IgD-negative memory B cell (primary cell): ENCODE data around the gene CSF1. TPM values are rescaled to one million over a fixed set of nuclear protein-coding genes. Genes with fewer than 3 reads are reported as not detected.
A peak's percentile ranks its signal among the peaks of the same experiment; 100 is the strongest.
"Not testable (repeated sequence)": the region's sequence is repeated elsewhere in the genome, so short reads cannot be mapped to it uniquely, and the experiment has no call there.

ENCODE experiments used
- H3K27ac Mint-ChIP-seq, 3 donors: one replicate each; pipeline ENCODE4 v1.8.0; 2020 to 2022; ENCODE audit warnings: mild to moderate bottlenecking in 3 of 3, mixed read lengths in 3 of 3, moderate library complexity in 1 of 3
- H3K27me3 Mint-ChIP-seq: one replicate; pipeline ENCODE4 v1.8.0; 2021; ENCODE audit warnings: mixed read lengths
- H3K36me3 Mint-ChIP-seq: one replicate; pipeline ENCODE4 v1.8.0; 2020; ENCODE audit warnings: mild to moderate bottlenecking, mixed read lengths
- H3K4me1 Mint-ChIP-seq, 3 donors: one replicate each; pipeline ENCODE4 v1.8.0; 2020 to 2022; ENCODE audit warnings: mixed read lengths in 3 of 3, mild to moderate bottlenecking in 1 of 3
- H3K4me3 Mint-ChIP-seq, 4 donors: one replicate each; pipeline ENCODE4 v1.8.0; 2020 to 2022; ENCODE audit warnings: mild to moderate bottlenecking in 4 of 4, mixed read lengths in 4 of 4, moderate library complexity in 3 of 4
- H3K9me3 Mint-ChIP-seq, 3 donors: one replicate each; pipeline ENCODE4 v1.8.0; 2020 to 2021; ENCODE audit warnings: mixed read lengths in 3 of 3, mild to moderate bottlenecking in 1 of 3
- polyA plus RNA-seq: library from polyadenylated mRNA; unstranded; fragments of 300-500 nt; fragmentation: Illumina TruSeq; gene quantifications from one replicate; pipeline ENCODE4 v1.2.3, GENCODE V29; 2021

Gene CSF1, protein sequence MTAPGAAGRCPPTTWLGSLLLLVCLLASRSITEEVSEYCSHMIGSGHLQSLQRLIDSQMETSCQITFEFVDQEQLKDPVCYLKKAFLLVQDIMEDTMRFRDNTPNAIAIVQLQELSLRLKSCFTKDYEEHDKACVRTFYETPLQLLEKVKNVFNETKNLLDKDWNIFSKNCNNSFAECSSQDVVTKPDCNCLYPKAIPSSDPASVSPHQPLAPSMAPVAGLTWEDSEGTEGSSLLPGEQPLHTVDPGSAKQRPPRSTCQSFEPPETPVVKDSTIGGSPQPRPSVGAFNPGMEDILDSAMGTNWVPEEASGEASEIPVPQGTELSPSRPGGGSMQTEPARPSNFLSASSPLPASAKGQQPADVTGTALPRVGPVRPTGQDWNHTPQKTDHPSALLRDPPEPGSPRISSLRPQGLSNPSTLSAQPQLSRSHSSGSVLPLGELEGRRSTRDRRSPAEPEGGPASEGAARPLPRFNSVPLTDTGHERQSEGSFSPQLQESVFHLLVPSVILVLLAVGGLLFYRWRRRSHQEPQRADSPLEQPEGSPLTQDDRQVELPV
- 0.18 TPM for polyA plus RNA-seq

- no peaks in the 10 kb centered on the region for H3K36me3 Mint-ChIP-seq
- H3K27ac Mint-ChIP-seq, result peak within 1 kb of the TSS; percentile 47 to 84 (median 57)
- peak within 1 kb of the TSS; percentile 84 to 95 (median 88) for H3K4me3 Mint-ChIP-seq
- peaks cover 7 to 15% (median 13%) of the 10 kb centered on the region in 3 donors for H3K4me1 Mint-ChIP-seq
- H3K27me3 Mint-ChIP-seq, result peaks cover 28% of the 10 kb centered on the region
- no peaks in the 10 kb centered on the region for H3K9me3 Mint-ChIP-seq
These were observed at the start of gene CSF1 for GRCh38 chr1:109910123-109910962. CSF1 (plus strand) TSS chr1:109910849; CDS start chr1:109911024, 175 bp downstream.

GRCh38 chr1:109861616-109862015 lies 49.0 kb upstream of the CSF1 start:
- not testable (repeated sequence) for H3K4me1 Mint-ChIP-seq, H3K36me3 Mint-ChIP-seq, H3K27me3 Mint-ChIP-seq, H3K4me3 Mint-ChIP-seq, H3K27ac Mint-ChIP-seq
- H3K9me3 Mint-ChIP-seq, result peaks cover 6 to 14% (median 11%) of the 10 kb centered on the region in 3 donors

DNA sequence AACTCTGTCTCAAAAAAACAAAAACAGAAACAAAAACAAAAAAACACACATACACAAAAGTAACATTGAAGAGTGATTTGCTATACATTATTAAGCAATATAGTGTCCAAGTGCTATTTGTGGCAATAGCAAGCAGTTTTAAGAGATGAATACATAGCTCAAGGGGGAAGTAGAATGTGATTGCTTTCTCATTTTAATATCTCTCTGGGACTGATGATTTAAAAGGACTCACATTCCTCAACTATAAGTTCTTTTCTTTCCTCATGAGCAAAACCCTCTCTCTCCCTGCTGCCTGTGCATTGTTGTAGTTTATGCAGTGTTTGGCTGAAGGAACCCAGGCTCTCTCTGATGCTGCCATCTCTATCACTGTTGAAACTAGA lies 47.0 kb upstream of the CSF1 start:
- Mint-ChIP-seq H3K4me1 (peaks cover 0 to 8% (median 5%) of the 10 kb centered on the region in 3 donors), H3K27me3 (peaks cover 3% of the 10 kb centered on the region), H3K36me3 (no peaks in the 10 kb centered on the region), H3K27ac (peak overlapping the region in 1 of 3 donors; percentile 32), H3K4me3 (no peak overlapping the region), H3K9me3 (peaks cover 6 to 17% (median 12%) of the 10 kb centered on the region in 3 donors)

DNA sequence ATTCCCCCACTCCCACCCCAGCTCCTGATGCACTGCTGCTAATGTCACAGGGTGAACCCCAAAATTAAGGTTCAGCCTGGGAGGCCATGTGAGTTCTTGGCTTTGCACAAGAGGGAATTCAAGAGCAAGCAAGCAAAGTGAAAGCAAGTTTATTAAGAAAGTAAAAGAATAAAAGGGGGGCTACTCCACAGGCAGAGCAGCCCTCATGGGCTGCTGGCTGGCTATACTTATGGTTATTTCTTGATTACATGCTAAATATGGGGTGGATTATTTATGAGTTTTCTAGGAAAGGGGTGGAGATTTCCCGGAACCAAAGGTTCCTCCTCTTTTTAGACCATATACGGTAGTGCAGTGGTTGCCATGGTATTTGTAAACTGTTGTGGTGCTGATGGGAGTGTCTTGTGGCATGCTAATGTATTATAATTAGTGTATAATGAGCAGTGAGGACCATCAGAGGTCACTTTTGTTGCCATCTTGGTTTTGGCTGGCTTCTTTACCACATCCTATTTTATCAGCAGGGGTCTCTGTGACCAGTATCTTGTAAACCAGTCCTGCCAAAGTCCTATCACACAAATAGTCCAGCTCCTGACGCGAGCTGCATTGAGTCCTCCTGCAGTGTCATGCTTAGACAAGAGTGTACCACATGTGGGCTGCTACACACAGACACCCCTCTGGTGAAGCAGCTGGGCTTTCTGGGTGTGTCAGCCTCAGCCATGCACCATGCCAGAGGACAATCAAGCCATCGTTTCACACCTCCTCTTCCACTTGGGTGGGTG lies 46.4 kb upstream of the CSF1 start:
- Mint-ChIP-seq H3K27ac (no peak overlapping the region), H3K4me3 (no peak overlapping the region), H3K36me3 (no peaks in the 10 kb centered on the region), H3K27me3 (peaks cover 1% of the 10 kb centered on the region), H3K9me3 (peaks cover 6 to 17% (median 12%) of the 10 kb centered on the region in 3 donors), H3K4me1 (peaks cover 0 to 8% (median 5%) of the 10 kb centered on the region in 3 donors)

DNA sequence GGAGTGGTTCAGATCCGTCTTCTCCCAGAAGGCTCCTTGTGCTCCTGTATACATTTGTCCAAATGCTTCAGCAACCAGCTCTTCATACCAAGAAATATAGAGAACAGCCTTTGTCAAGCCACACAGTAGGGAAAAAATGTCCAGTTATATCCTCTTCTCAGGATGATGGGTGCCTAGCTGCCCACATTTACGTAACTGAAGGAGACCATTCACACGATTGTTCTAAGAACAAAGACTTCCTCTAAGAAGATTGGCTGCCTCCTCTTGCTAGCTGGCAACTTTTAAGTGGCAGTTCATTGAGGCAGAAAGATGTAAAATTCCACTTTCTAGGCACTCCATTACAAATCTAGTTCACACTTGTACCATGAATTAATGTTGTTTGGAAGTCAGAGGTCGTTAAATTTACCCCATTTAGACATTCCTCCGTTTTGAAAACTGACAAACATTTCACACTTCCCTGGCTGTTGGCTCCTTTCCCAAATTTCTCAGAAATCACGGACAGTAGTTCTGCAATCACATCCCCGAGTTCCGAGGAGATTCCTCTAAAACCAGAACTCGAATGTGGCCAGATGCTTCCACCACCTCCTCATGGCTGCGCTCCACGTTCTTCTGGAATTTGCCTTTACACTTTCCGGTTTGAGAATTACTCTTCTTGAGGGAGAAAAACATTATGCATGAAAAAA lies 45.6 kb upstream of the CSF1 start:
- H3K36me3 Mint-ChIP-seq, result no peaks in the 10 kb centered on the region
- H3K9me3 Mint-ChIP-seq, result peaks cover 6 to 17% (median 12%) of the 10 kb centered on the region in 3 donors
- no peak overlapping the region for H3K4me3 Mint-ChIP-seq
- H3K27me3 Mint-ChIP-seq, result no peaks in the 10 kb centered on the region
- H3K27ac Mint-ChIP-seq, result no peak overlapping the region
- peaks cover 0 to 8% (median 5%) of the 10 kb centered on the region in 3 donors for H3K4me1 Mint-ChIP-seq

- Mint-ChIP-seq H3K4me3 (peak overlapping the region in 1 of 4 donors; percentile 38), H3K4me1 (peaks cover 0 to 8% (median 5%) of the 10 kb centered on the region in 3 donors), H3K36me3 (no peaks in the 10 kb centered on the region), H3K27ac (no peak overlapping the region), H3K27me3 (no peaks in the 10 kb centered on the region), H3K9me3 (peaks cover 6 to 17% (median 6%) of the 10 kb centered on the region in 3 donors)
These were observed 44.6 kb upstream of the CSF1 start for GRCh38 chr1:109866071-109866470.

GRCh38 chr1:109873278-109874175 lies 37.1 kb upstream of the CSF1 start:
- peaks cover 6 to 19% (median 11%) of the 10 kb centered on the region in 3 donors for H3K4me1 Mint-ChIP-seq
- H3K36me3 Mint-ChIP-seq, result peaks cover 4% of the 10 kb centered on the region
- no peak overlapping the region for H3K4me3 Mint-ChIP-seq
- peaks cover 6% of the 10 kb centered on the region for H3K27me3 Mint-ChIP-seq
- no peaks in the 10 kb centered on the region for H3K9me3 Mint-ChIP-seq
- no peak overlapping the region for H3K27ac Mint-ChIP-seq

GRCh38 chr1:109874445-109874844 lies 36.2 kb upstream of the CSF1 start:
- Mint-ChIP-seq H3K27ac (no peak overlapping the region), H3K36me3 (peaks cover 4% of the 10 kb centered on the region), H3K4me1 (peaks cover 6 to 19% (median 11%) of the 10 kb centered on the region in 3 donors), H3K27me3 (peaks cover 6% of the 10 kb centered on the region), H3K9me3 (no peaks in the 10 kb centered on the region), H3K4me3 (no peak overlapping the region)

DNA sequence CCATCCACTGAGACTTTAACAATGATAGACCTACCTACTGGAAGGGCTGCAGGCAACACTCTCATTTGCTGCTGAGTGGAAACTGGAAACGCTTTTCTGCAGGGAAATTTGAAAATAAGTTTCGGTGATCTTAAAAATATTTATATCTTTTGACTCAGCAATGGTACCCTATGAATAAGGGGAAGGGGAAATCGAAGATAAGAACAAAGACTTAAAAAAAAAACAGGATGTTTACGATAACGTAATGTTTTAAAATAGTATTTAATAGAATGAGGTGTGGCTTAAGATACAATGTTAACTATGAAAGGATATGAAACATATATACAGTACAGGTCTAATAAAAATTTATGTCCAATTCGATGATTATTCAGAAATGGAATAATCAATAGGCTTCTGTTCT lies 34.8 kb upstream of the CSF1 start:
- Mint-ChIP-seq H3K36me3 (peaks cover 4% of the 10 kb centered on the region), H3K4me1 (peaks cover 6 to 19% (median 11%) of the 10 kb centered on the region in 3 donors), H3K9me3 (no peaks in the 10 kb centered on the region), H3K4me3 (no peak overlapping the region), H3K27ac (peak overlapping the region in 1 of 3 donors; percentile 48), H3K27me3 (peaks cover 6% of the 10 kb centered on the region)

DNA sequence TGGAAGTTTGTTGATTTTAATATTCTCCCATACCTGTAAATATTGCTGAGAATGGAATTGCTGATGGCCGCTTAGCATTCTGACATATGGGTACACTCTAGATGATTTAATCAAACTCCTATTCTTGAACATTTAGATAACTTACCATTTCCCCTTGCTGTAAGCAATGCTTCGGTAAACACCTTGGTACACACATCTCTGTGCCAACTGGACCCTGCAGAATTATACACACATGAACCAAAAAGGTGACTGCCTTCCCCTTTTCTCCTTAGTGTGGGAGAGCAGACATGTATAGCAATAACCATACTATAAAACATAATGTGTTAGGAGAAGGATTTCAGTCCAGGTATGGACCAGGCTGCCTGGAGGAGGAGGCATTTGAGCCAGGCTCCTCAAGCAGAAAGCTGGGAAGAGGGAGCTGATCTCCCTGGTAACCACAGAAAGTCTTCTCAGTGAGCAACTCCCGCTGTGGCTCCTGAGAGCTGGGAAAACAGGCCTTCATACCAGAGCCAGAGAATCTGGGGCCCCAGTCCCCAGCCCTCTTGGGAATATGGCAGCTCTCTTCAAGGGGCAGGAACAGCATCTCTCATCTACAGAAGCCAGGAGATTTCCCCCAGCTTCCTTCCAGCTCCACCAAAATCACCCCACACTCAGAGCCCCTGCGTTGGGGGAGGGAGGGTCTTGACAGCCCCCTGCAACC lies 33.9 kb upstream of the CSF1 start:
- Mint-ChIP-seq H3K27ac (peak overlapping the region in 1 of 3 donors; percentile 48), H3K27me3 (peaks cover 6% of the 10 kb centered on the region), H3K9me3 (no peaks in the 10 kb centered on the region), H3K4me1 (peaks cover 6 to 19% (median 11%) of the 10 kb centered on the region in 3 donors), H3K4me3 (no peak overlapping the region), H3K36me3 (peaks cover 1% of the 10 kb centered on the region)

GRCh38 chr1:109877317-109877771 lies 33.3 kb upstream of the CSF1 start:
- Mint-ChIP-seq H3K27ac (no peak overlapping the region), H3K27me3 (peaks cover 6% of the 10 kb centered on the region), H3K9me3 (no peaks in the 10 kb centered on the region), H3K4me3 (peak overlapping the region in 1 of 4 donors; percentile 78), H3K4me1 (peaks cover 6 to 19% (median 11%) of the 10 kb centered on the region in 3 donors), H3K36me3 (peaks cover 1% of the 10 kb centered on the region)

GRCh38 chr1:109877776-109878175 lies 32.9 kb upstream of the CSF1 start:
- peaks cover 6 to 19% (median 11%) of the 10 kb centered on the region in 3 donors for H3K4me1 Mint-ChIP-seq
- H3K9me3 Mint-ChIP-seq, result no peaks in the 10 kb centered on the region
- no peak overlapping the region for H3K27ac Mint-ChIP-seq
- peaks cover 6% of the 10 kb centered on the region for H3K27me3 Mint-ChIP-seq
- peaks cover 1% of the 10 kb centered on the region for H3K36me3 Mint-ChIP-seq
- H3K4me3 Mint-ChIP-seq, result peak overlapping the region in 1 of 4 donors; percentile 78
